K562 (cell line): ENCODE data around the gene ZFY. TPM values are rescaled to one million over a fixed set of nuclear protein-coding genes. Genes with fewer than 3 reads are reported as not detected.

ENCODE experiments used
- ATAC-seq: fragments of 200-7000 bp; cut with Tn5 transposase; 3 replicates; pipeline ENCODE4 v1.9.1; 2020; ENCODE audit warnings: moderate library complexity
- BruUV-seq: library from RNA; stranded (reverse); fragments of 400-500 nt; replicated peaks from 2 replicates; lab custom pipeline; 2021; lab: Mats Ljungman, UMichigan
- CTCF ChIA-PET: fragments of 300-600 bp; formaldehyde crosslinking; extraction: SDS; loops from one replicate; lab custom pipeline; 2021; ENCODE audit warnings: low intra/inter-chr PET ratio; lab: Yijun Ruan, JAX
- POLR2A ChIA-PET: fragments of 300-600, 350-650 bp; sonication (Branson Sonifier 250); formaldehyde crosslinking; extraction: SDS; loops from one replicate; lab custom pipeline; 2021; ENCODE audit warnings: antibody characterized with exemption, inconsistent platforms; lab: Yijun Ruan, JAX
- DNase-seq, 4 experiments: peaks; one replicate each; pipeline versions ENCODE4 v3.0.0 to v3.0.0-alpha.2; 2011 to 2018; ENCODE audit warnings: low spot score in 3 of 4, mixed read lengths in 3 of 4; ENCODE audit errors: extremely low read depth in 1 of 4
- FAIRE-seq: peaks from 2 replicates; lab custom pipeline; 2011; peaks lifted over from hg19 to GRCh38; lab: Jason Lieb, UNC
- H2AFZ ChIP-seq: 2 replicates; pipeline ENCODE4 v1.6.0; 2011; ENCODE audit warnings: low read depth, low read length, control low read depth, inconsistent platforms
- H3K27ac ChIP-seq: fragments of 200-600 bp; 3 replicates; pipeline ENCODE4 v1.8.0; 2011; ENCODE audit warnings: low read depth, mild to moderate bottlenecking, control low read depth, inconsistent platforms, low read length, moderate library complexity, mixed read lengths; ENCODE audit errors: extremely low read depth
- H3K27me3 ChIP-seq, 2 experiments: fragments of 300-600 bp in 1 of 2; 2 replicates in 1 of 2; 3 replicates in 1 of 2; pipeline versions ENCODE4 v1.6.0 to v1.8.0; 2011; ENCODE audit warnings: inconsistent platforms in 2 of 2, low read length in 2 of 2, mild to moderate bottlenecking in 1 of 2, mixed read lengths in 1 of 2, moderate library complexity in 1 of 2; ENCODE audit not compliant: control insufficient read depth in 2 of 2, insufficient read depth in 2 of 2
- H3K36me3 ChIP-seq: fragments of 300-600 bp; 3 replicates; pipeline ENCODE4 v1.8.0; 2011; ENCODE audit warnings: mild to moderate bottlenecking, low read length, inconsistent platforms; ENCODE audit not compliant: control insufficient read depth, insufficient read depth
- H3K4me1 ChIP-seq, 2 experiments: fragments of 200-600 bp in 1 of 2; replicated peaks in 1 of 2; 2 replicates in 1 of 2; 3 replicates in 1 of 2; pipeline versions ENCODE4 v1.5.1 to v1.8.0; 2011; ENCODE audit warnings: inconsistent platforms in 2 of 2, low read length in 2 of 2, mild to moderate bottlenecking in 1 of 2, mixed read lengths in 1 of 2, moderate library complexity in 1 of 2; ENCODE audit not compliant: control insufficient read depth in 2 of 2, insufficient read depth in 2 of 2
- H3K4me2 ChIP-seq: 2 replicates; pipeline ENCODE4 v1.6.1; 2011; ENCODE audit warnings: low read length, control low read depth, inconsistent platforms, mixed read lengths; ENCODE audit not compliant: insufficient read depth
- H3K4me3 ChIP-seq: fragments of 200-600 bp; sonication (generic), shearing (Covaris generic); 2 replicates; pipeline ENCODE4 v1.5.1; 2016; ENCODE audit warnings: control low read depth, inconsistent platforms
- H3K79me2 ChIP-seq: fragments of 200-600 bp; 3 replicates; pipeline ENCODE4 v1.8.0; 2011; ENCODE audit warnings: low read length, inconsistent platforms; ENCODE audit not compliant: control insufficient read depth, insufficient read depth
- H3K9ac ChIP-seq, 2 experiments: 2 replicates each; pipeline versions ENCODE4 v1.6.0 to v1.6.1; 2011; ENCODE audit warnings: low read depth in 2 of 2, low read length in 2 of 2, control low read depth in 1 of 2, inconsistent platforms in 1 of 2, mild to moderate bottlenecking in 1 of 2, mixed read lengths in 1 of 2; ENCODE audit not compliant: insufficient read depth in 1 of 2
- H3K9me1 ChIP-seq: one replicate; pipeline ENCODE4 v1.6.0; 2011; ENCODE audit warnings: inconsistent platforms, mild to moderate bottlenecking, low read length, moderate library complexity; ENCODE audit not compliant: control insufficient read depth, insufficient read depth
- H3K9me3 ChIP-seq: replicated peaks from 2 replicates; pipeline ENCODE4 v1.5.1; 2011; ENCODE audit warnings: low read depth, low read length, inconsistent platforms; ENCODE audit not compliant: control insufficient read depth, insufficient read depth
- H4K20me1 ChIP-seq: replicated peaks from 2 replicates; pipeline ENCODE4 v1.6.1; 2011; ENCODE audit warnings: low read length, inconsistent platforms, mixed read lengths; ENCODE audit not compliant: control insufficient read depth, insufficient read depth
- BCL6 ChIP-seq: fragments of 250-450 bp; sonication (Bioruptor Pico); IDR thresholded peaks from 2 replicates; pipeline ENCODE4 v1.4.0; 2020
- BRCA1 ChIP-seq, 2 experiments: fragments of 450-650 bp in 1 of 2; sonication (generic) in 1 of 2; formaldehyde crosslinking in 1 of 2; IDR thresholded peaks; 2 replicates each; pipeline versions ENCODE4 v1.5.0 to v1.6.1; 2017 to 2020; ENCODE audit warnings: mild to moderate bottlenecking in 1 of 2, missing genetic modification reagents in 1 of 2
- DMBX1 ChIP-seq: fragments of 250-450 bp; sonication (Bioruptor Pico); IDR thresholded peaks from 2 replicates; pipeline ENCODE4 v1.8.0; 2022; ENCODE audit warnings: inconsistent platforms, mild to moderate bottlenecking, moderate library complexity, borderline replicate concordance
- MECOM ChIP-seq: fragments of 250-450 bp; sonication (Bioruptor Pico); IDR thresholded peaks from 2 replicates; pipeline ENCODE4 v1.8.0; 2022; ENCODE audit warnings: inconsistent platforms
- MTA1 ChIP-seq: fragments of 450-650 bp; IDR thresholded peaks from 2 replicates; pipeline ENCODE4 v1.6.1; 2017; ENCODE audit warnings: borderline replicate concordance
- POLR3A ChIP-seq: IDR thresholded peaks from 2 replicates; pipeline ENCODE4 v1.6.1; 2011; ENCODE audit warnings: borderline replicate concordance, mild to moderate bottlenecking, moderate library complexity; ENCODE audit not compliant: insufficient read length, insufficient read depth; ENCODE audit errors: extremely low read depth
- RFX7 ChIP-seq: fragments of 250-450 bp; sonication (Bioruptor Pico); IDR thresholded peaks from 2 replicates; pipeline ENCODE4 v1.5.1; 2021; ENCODE audit warnings: mild to moderate bottlenecking
- RNF2 ChIP-seq: sonication (generic); IDR thresholded peaks from 2 replicates; pipeline ENCODE4 v1.6.1; 2016
- SFPQ ChIP-seq: fragments of 200-400 bp; formaldehyde crosslinking; IDR thresholded peaks from 2 replicates; pipeline ENCODE4 v1.6.1; 2017; ENCODE audit warnings: mild to moderate bottlenecking, low read depth, low read length, moderate library complexity
- ZNF146 ChIP-seq: IDR thresholded peaks from one replicate; pipeline ENCODE4 v1.6.1; 2018; ENCODE audit warnings: missing compliant biosample characterization; ENCODE audit not compliant: unreplicated experiment
- ZNF23 ChIP-seq: fragments of 250-450 bp; sonication (Bioruptor Pico); IDR thresholded peaks from 2 replicates; pipeline ENCODE4 v1.4.0; 2020; ENCODE audit warnings: mild to moderate bottlenecking
- ZNF41 ChIP-seq: fragments of 250-450 bp; sonication (Bioruptor Pico); conservative IDR thresholded peaks from 2 replicates; pipeline ENCODE4 v1.4.0; 2020; ENCODE audit warnings: mild to moderate bottlenecking
- WGBS: fragments of 100-300 bp; shearing (Covaris generic); methylation state at CpG from one replicate; pipeline ENCODE4 v1.1.6; 2016; ENCODE audit warnings: low coverage, mixed read lengths; ENCODE audit not compliant: insufficient coverage; ENCODE audit errors: missing lambda C conversion rate; 5-methylcytosine and 5-hydroxymethylcytosine counted together
- in situ Hi-C: fragments of 300-500 bp; cut with MboI; formaldehyde crosslinking; loops from 4 replicates; pipeline ENCODE4 v1.15.0; 2018; ENCODE audit warnings: inconsistent platforms, mixed read lengths
- intact Hi-C: fragments of 100-400 bp; cut with micrococcal nuclease; formaldehyde crosslinking; loops from 2 replicates; pipeline ENCODE4 v1.14.2; 2022
- polyA plus RNA-seq, 8 experiments: library from polyadenylated mRNA; depleted of rRNA in 4 of 8; stranded (reverse) in 5 of 8; unstranded in 3 of 8; fragments of >200 nt; fragmentation: Nextera tagmentation in 2 of 8; fragmentation: Illumina TruSeq in 1 of 8; extraction: Ambion mirVana in 2 of 8; extraction: Trizol in 1 of 8; gene quantifications; 2 replicates each; pipeline versions ENCODE4 v1.2.1 to v1.2.3, GENCODE V29; 2011 to 2014; ENCODE audit warnings: inconsistent platforms in 1 of 8, missing spikeins in 1 of 8
- total RNA-seq, 7 experiments: library from RNA; depleted of rRNA in 6 of 7; stranded (reverse); fragments of >200 nt in 6 of 7; fragmentation: Illumina TruSeq in 2 of 7; extraction: Trizol in 2 of 7; gene quantifications; 2 replicates each; pipeline versions ENCODE4 v1.2.1 to v1.2.3, GENCODE V29; 2011 to 2021; ENCODE audit warnings: low replicate concordance in 1 of 7
- TF ChIP-seq, protein P1 (sequence below): fragments of 200-800 bp; sonication (Bioruptor generic); IDR thresholded peaks from 2 replicates; pipeline ENCODE4 v1.6.1; 2017; ENCODE audit warnings: missing genetic modification characterization, missing compliant biosample characterization
- TF ChIP-seq, protein P2 (sequence below): fragments of 250-450 bp; sonication (Bioruptor Pico); IDR thresholded peaks from 2 replicates; pipeline ENCODE4 v1.6.1; 2021; ENCODE audit warnings: mild to moderate bottlenecking
- TF ChIP-seq, protein P3 (sequence below): fragments of 250-450 bp; sonication (Bioruptor Pico); IDR thresholded peaks from 2 replicates; pipeline ENCODE4 v1.8.0; 2021; ENCODE audit warnings: moderate library complexity, mild to moderate bottlenecking, inconsistent platforms
- TF ChIP-seq, protein P4 (sequence below): fragments of 250-450 bp; sonication (Bioruptor Pico); IDR thresholded peaks from 2 replicates; pipeline ENCODE4 v1.4.0; 2020; ENCODE audit warnings: mild to moderate bottlenecking

ZFY gene
- total and polyA plus RNA-seq, 9 of the 15 experiments (the other 6 are each of a cell fraction or from before 2014, with no cell fraction given) = not detected

- H3K27ac ChIP-seq = no peak overlapping the region
- DNase-seq = no peak
- no peak for FAIRE-seq
- no peak overlapping the region for H2AFZ ChIP-seq
- ChIA-PET POLR2A (no interaction called here), CTCF (no interaction called here)
- H3K9me1 ChIP-seq = no peaks in the 10 kb centered on the region
- no peaks in the 10 kb centered on the region for H3K36me3 ChIP-seq
- ATAC-seq = no peak
- no peaks in the 10 kb centered on the region for H3K27me3 ChIP-seq
- no peaks in the 10 kb centered on the region for H4K20me1 ChIP-seq
- TF ChIP-seq RNF2 (no peak), ZNF41 (CRISPR knock-in tag) (no peak), ZNF146 (CRISPR knock-in tag) (no peak), RFX7 (CRISPR knock-in tag) (no peak), POLR3A (no peak), SFPQ (no peak), DMBX1 (CRISPR knock-in tag) (no peak), MTA1 (no peak), MECOM (CRISPR knock-in tag) (no peak), ZNF23 (CRISPR knock-in tag) (no peak), BCL6 (CRISPR knock-in tag) (no peak), BRCA1 (IDR thresholded peaks at IDR 0.05) (no peak), BRCA1 (CRISPR knock-in tag; IDR thresholded peaks at IDR 0.05) (no peak)
- TF ChIP-seq, protein P1, sequence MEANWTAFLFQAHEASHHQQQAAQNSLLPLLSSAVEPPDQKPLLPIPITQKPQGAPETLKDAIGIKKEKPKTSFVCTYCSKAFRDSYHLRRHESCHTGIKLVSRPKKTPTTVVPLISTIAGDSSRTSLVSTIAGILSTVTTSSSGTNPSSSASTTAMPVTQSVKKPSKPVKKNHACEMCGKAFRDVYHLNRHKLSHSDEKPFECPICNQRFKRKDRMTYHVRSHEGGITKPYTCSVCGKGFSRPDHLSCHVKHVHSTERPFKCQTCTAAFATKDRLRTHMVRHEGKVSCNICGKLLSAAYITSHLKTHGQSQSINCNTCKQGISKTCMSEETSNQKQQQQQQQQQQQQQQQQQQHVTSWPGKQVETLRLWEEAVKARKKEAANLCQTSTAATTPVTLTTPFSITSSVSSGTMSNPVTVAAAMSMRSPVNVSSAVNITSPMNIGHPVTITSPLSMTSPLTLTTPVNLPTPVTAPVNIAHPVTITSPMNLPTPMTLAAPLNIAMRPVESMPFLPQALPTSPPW (CRISPR knock-in tag) = no peak
- TF ChIP-seq, protein P2, sequence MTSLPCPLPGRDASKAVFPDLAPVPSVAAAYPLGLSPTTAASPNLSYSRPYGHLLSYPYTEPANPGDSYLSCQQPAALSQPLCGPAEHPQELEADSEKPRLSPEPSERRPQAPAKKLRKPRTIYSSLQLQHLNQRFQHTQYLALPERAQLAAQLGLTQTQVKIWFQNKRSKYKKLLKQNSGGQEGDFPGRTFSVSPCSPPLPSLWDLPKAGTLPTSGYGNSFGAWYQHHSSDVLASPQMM (CRISPR knock-in tag) = no peak
- TF ChIP-seq, protein P3, sequence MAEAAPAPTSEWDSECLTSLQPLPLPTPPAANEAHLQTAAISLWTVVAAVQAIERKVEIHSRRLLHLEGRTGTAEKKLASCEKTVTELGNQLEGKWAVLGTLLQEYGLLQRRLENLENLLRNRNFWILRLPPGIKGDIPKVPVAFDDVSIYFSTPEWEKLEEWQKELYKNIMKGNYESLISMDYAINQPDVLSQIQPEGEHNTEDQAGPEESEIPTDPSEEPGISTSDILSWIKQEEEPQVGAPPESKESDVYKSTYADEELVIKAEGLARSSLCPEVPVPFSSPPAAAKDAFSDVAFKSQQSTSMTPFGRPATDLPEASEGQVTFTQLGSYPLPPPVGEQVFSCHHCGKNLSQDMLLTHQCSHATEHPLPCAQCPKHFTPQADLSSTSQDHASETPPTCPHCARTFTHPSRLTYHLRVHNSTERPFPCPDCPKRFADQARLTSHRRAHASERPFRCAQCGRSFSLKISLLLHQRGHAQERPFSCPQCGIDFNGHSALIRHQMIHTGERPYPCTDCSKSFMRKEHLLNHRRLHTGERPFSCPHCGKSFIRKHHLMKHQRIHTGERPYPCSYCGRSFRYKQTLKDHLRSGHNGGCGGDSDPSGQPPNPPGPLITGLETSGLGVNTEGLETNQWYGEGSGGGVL (CRISPR knock-in tag) = no peak
- TF ChIP-seq, protein P4, sequence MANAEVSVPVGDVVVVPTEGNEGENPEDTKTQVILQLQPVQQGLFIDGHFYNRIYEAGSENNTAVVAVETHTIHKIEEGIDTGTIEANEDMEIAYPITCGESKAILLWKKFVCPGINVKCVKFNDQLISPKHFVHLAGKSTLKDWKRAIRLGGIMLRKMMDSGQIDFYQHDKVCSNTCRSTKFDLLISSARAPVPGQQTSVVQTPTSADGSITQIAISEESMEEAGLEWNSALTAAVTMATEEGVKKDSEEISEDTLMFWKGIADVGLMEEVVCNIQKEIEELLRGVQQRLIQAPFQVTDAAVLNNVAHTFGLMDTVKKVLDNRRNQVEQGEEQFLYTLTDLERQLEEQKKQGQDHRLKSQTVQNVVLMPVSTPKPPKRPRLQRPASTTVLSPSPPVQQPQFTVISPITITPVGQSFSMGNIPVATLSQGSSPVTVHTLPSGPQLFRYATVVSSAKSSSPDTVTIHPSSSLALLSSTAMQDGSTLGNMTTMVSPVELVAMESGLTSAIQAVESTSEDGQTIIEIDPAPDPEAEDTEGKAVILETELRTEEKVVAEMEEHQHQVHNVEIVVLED (CRISPR knock-in tag) = no peak
- in situ Hi-C loops (no loop called here), intact Hi-C loops (no loop called here)
- no peaks in the 10 kb centered on the region for H3K9me3 ChIP-seq
- no TSS peak for BruUV-seq
- no CpG with 5 or more reads among the region's 3 CpGs for WGBS
- no peak overlapping the region for H3K9ac ChIP-seq
- H3K79me2 ChIP-seq = no peaks in the 10 kb centered on the region
- H3K4me2 ChIP-seq = no peak overlapping the region
- no peak overlapping the region for H3K4me3 ChIP-seq
- no peaks in the 10 kb centered on the region for H3K4me1 ChIP-seq
Measured at GRCh38 chrY:2887955-2888354, 47.2 kb upstream of the ZFY start.
